NCI-H187 (cell line): Measurements from ENCODE around the gene HMGCS2.
"Not testable (repeated sequence)": the region's sequence is repeated elsewhere in the genome, so short reads cannot be mapped to it uniquely, and the experiment has no call there.

ENCODE experiments used
- DNase-seq, 2 experiments: peaks; one replicate each; lab custom pipeline; 2025; lab: John Stamatoyannopoulos, UW

Gene HMGCS2

GRCh38 chr1:119731741-119732430 lies 36.8 kb downstream of the HMGCS2 start:
- no peak for DNase-seq

GRCh38 chr1:119731060-119731459 lies 37.6 kb downstream of the HMGCS2 start:
- no peak for DNase-seq

GRCh38 chr1:119729044-119729443 lies 39.7 kb downstream of the HMGCS2 start:
- DNase-seq: no peak

GRCh38 chr1:119727991-119728390 lies 40.7 kb downstream of the HMGCS2 start:
- DNase-seq: no peak

GRCh38 chr1:119725626-119726025 lies 43.1 kb downstream of the HMGCS2 start:
- DNase-seq: no peak

GRCh38 chr1:119724611-119725218 lies 44.0 kb downstream of the HMGCS2 start:
- DNase-seq: no peak

- no peak for DNase-seq
Observed at GRCh38 chr1:119721896-119722295, 46.8 kb downstream of the HMGCS2 start.

GRCh38 chr1:119720866-119721440 lies 47.8 kb downstream of the HMGCS2 start:
- DNase-seq: no peak

GRCh38 chr1:119718972-119719371 lies 49.7 kb downstream of the HMGCS2 start:
- DNase-seq: no peak

- DNase-seq: no peak
Observed at GRCh38 chr1:119718409-119718808, 50.3 kb downstream of the HMGCS2 start.

GRCh38 chr1:119715542-119715941 lies 53.2 kb downstream of the HMGCS2 start:
- DNase-seq: no peak

GRCh38 chr1:119714583-119714982 lies 54.1 kb downstream of the HMGCS2 start:
- DNase-seq: no peak

- DNase-seq: no peak
Observed at GRCh38 chr1:119713749-119714456, 54.8 kb downstream of the HMGCS2 start.

GRCh38 chr1:119713039-119713748 lies 55.5 kb downstream of the HMGCS2 start:
- DNase-seq: no peak

- DNase-seq: no peak
Observed at GRCh38 chr1:119712342-119713038, 56.2 kb downstream of the HMGCS2 start.

GRCh38 chr1:119711804-119712341 lies 56.8 kb downstream of the HMGCS2 start, which contains the start of gene PHGDH:
Gene PHGDH (plus strand): TSS chr1:119711934. CDS start chr1:119712023, 89 bp downstream.
- peak in 1 of 2 experiments; percentile 12 for DNase-seq

- not testable (repeated sequence) for DNase-seq
Observed at GRCh38 chr1:119711356-119711803, 57.3 kb downstream of the HMGCS2 start.

GRCh38 chr1:119706599-119706998 lies 62.1 kb downstream of the HMGCS2 start:
- not testable (repeated sequence) for DNase-seq

GRCh38 chr1:119703666-119704450 lies 64.8 kb downstream of the HMGCS2 start:
- no peak for DNase-seq

- DNase-seq: no peak
Observed at GRCh38 chr1:119702384-119702783, 66.3 kb downstream of the HMGCS2 start.
